HG03064 (cell line): ENCODE data around the gene DUSP2.

ENCODE experiments used
- ATAC-seq: cut with Tn5 transposase; IDR thresholded peaks from one replicate; pipeline ENCODE4 v1.9.1; 2021; ENCODE audit warnings: low read depth; ENCODE audit not compliant: unreplicated experiment

Gene DUSP2

GRCh38 chr2:96105152-96105915 is 39.9 kb downstream of the DUSP2 start:
- no peak for ATAC-seq

- no peak for ATAC-seq
These were observed 40.8 kb downstream of the DUSP2 start for GRCh38 chr2:96104487-96104861.

- ATAC-seq = no peak
These were observed 41.3 kb downstream of the DUSP2 start for GRCh38 chr2:96103761-96104486.

- no peak for ATAC-seq
These were observed 42.0 kb downstream of the DUSP2 start for GRCh38 chr2:96103187-96103601.

GRCh38 chr2:96102596-96103186 is 42.5 kb downstream of the DUSP2 start:
- ATAC-seq = no peak

GRCh38 chr2:96100893-96101304 is 44.3 kb downstream of the DUSP2 start:
- no peak for ATAC-seq

GRCh38 chr2:96099861-96100798 is 45.1 kb downstream of the DUSP2 start:
- ATAC-seq = no peak

- ATAC-seq = no peak
These were observed 46.2 kb downstream of the DUSP2 start for GRCh38 chr2:96098900-96099590.

GRCh38 chr2:96097951-96098823 is 47.1 kb downstream of the DUSP2 start:
- no peak for ATAC-seq

- no peak for ATAC-seq
These were observed 47.8 kb downstream of the DUSP2 start for GRCh38 chr2:96097441-96097840.

- ATAC-seq = no peak
These were observed 50.1 kb downstream of the DUSP2 start for GRCh38 chr2:96095116-96095636.

GRCh38 chr2:96093528-96093927 is 51.7 kb downstream of the DUSP2 start:
- no peak for ATAC-seq
